OCI-LY7 (cell line): ENCODE data around the gene UBE2J2. TPM values are rescaled to one million over a fixed set of nuclear protein-coding genes. Genes with fewer than 3 reads are reported as not detected.

ENCODE experiments used
- BruUV-seq: library from RNA; stranded (reverse); fragments of 400-500 nt; replicated peaks from 2 replicates; lab custom pipeline; 2021; lab: Mats Ljungman, UMichigan
- CTCF ChIA-PET: fragments of 300-600 bp; sonication (Branson Sonifier 250); formaldehyde crosslinking; loops from one replicate; lab custom pipeline; 2022; ENCODE audit warnings: antibody characterized with exemption; ENCODE audit not compliant: unreplicated experiment; lab: Charles Lee
- POLR2A ChIA-PET: fragments of 300-600 bp; sonication (Branson Sonifier 250); formaldehyde crosslinking; loops from one replicate; lab custom pipeline; 2022; ENCODE audit warnings: antibody characterized with exemption; lab: Charles Lee
- DNase-seq: peaks from one replicate; pipeline ENCODE4 v3.0.0-alpha.2; 2015; ENCODE audit warnings: low spot score
- H2AFZ ChIP-seq: fragments of 200-600 bp; sonication (generic), shearing (Covaris generic); 2 replicates; pipeline ENCODE4 v1.6.1; 2014; ENCODE audit warnings: mild to moderate bottlenecking, antibody characterized with exemption, low read length, moderate library complexity
- H3K27ac ChIP-seq: fragments of 200-600 bp; sonication (generic); 2 replicates; pipeline ENCODE4 v1.5.1; 2014; ENCODE audit warnings: mixed run types, low read depth, mild to moderate bottlenecking, moderate library complexity, low read length, inconsistent platforms; ENCODE audit not compliant: poor library complexity, severe bottlenecking
- H3K36me3 ChIP-seq: fragments of 200-600 bp; sonication (generic); 2 replicates; pipeline ENCODE4 v1.6.1; 2014; ENCODE audit warnings: mild to moderate bottlenecking, antibody characterized with exemption, low read length, moderate library complexity, mixed read lengths; ENCODE audit not compliant: insufficient read depth
- H3K4me1 ChIP-seq: fragments of 200-600 bp; sonication (generic); 2 replicates; pipeline ENCODE4 v1.5.1; 2014; ENCODE audit warnings: mild to moderate bottlenecking, low read length; ENCODE audit not compliant: insufficient read depth, poor library complexity, severe bottlenecking
- H3K4me2 ChIP-seq: fragments of 200-600 bp; sonication (generic); 2 replicates; pipeline ENCODE4 v1.6.1; 2014; ENCODE audit warnings: mild to moderate bottlenecking, low read length
- H3K4me3 ChIP-seq: fragments of 200-600 bp; sonication (generic); 2 replicates; pipeline ENCODE4 v1.5.1; 2014; ENCODE audit warnings: mild to moderate bottlenecking, low read depth, low read length; ENCODE audit not compliant: poor library complexity, severe bottlenecking
- H3K79me2 ChIP-seq: fragments of 200-600 bp; sonication (generic); 2 replicates; pipeline ENCODE4 v1.6.1; 2016; ENCODE audit warnings: low read depth, mild to moderate bottlenecking, low read length, moderate library complexity, mixed read lengths; ENCODE audit not compliant: insufficient read depth
- H3K9me2 ChIP-seq: fragments of 200-600 bp; sonication (generic); 2 replicates; pipeline ENCODE4 v1.6.1; 2016; ENCODE audit warnings: mild to moderate bottlenecking, low read length, mixed read lengths; ENCODE audit not compliant: insufficient read depth
- H3K9me3 ChIP-seq: fragments of 200-600 bp; sonication (generic); 2 replicates; pipeline ENCODE4 v1.6.1; 2014; ENCODE audit warnings: mild to moderate bottlenecking, mixed run types, low read length, mixed read lengths
- H4K20me1 ChIP-seq: fragments of 200-600 bp; sonication (generic); 2 replicates; pipeline ENCODE4 v1.6.1; 2014; ENCODE audit warnings: mild to moderate bottlenecking, antibody characterized with exemption, low read length, moderate library complexity, mixed read lengths; ENCODE audit not compliant: insufficient read depth
- EZH2phosphoT487 ChIP-seq: fragments of 200-600 bp; sonication (generic); IDR thresholded peaks from 2 replicates; pipeline ENCODE4 v1.6.1; 2018; ENCODE audit warnings: low read depth, borderline replicate concordance, mild to moderate bottlenecking, mixed run types, antibody characterized with exemption, low read length, moderate library complexity, mixed read lengths
- intact Hi-C: fragments of 100-400 bp; cut with micrococcal nuclease; formaldehyde crosslinking; loops from one replicate; pipeline ENCODE4 v1.10.0; 2022; ENCODE audit not compliant: unreplicated experiment
- microRNA-seq: library from miRNA; unstranded; fragments of <30 nt; microRNA quantifications from one replicate; pipeline ENCODE4 v1.2.0, GENCODE V29; 2022; ENCODE audit warnings: borderline replicate concordance
- small RNA-seq: library from RNA; depleted of rRNA; stranded (forward); fragments of <200 nt; gene quantifications from one replicate; pipeline ENCODE3, GENCODE V24; 2014
- total RNA-seq, 2 experiments: library from RNA; depleted of rRNA in 1 of 2; stranded (reverse); fragments of >200 nt in 1 of 2; shearing (Covaris generic) in 1 of 2; gene quantifications; 2 replicates each; pipeline ENCODE4 v1.2.3, GENCODE V29; 2014 to 2022
- TF ChIP-seq, protein P1 (sequence below): fragments of 200-600 bp; sonication (generic); conservative IDR thresholded peaks from 2 replicates; pipeline ENCODE4 v1.5.1; 2014; ENCODE audit warnings: mild to moderate bottlenecking, antibody characterized with exemption, low read length, moderate library complexity, mixed read lengths

UBE2J2 gene
- total RNA-seq, 2 experiments from 2014 or later, result 69.2 to 88.7 TPM

DNA sequence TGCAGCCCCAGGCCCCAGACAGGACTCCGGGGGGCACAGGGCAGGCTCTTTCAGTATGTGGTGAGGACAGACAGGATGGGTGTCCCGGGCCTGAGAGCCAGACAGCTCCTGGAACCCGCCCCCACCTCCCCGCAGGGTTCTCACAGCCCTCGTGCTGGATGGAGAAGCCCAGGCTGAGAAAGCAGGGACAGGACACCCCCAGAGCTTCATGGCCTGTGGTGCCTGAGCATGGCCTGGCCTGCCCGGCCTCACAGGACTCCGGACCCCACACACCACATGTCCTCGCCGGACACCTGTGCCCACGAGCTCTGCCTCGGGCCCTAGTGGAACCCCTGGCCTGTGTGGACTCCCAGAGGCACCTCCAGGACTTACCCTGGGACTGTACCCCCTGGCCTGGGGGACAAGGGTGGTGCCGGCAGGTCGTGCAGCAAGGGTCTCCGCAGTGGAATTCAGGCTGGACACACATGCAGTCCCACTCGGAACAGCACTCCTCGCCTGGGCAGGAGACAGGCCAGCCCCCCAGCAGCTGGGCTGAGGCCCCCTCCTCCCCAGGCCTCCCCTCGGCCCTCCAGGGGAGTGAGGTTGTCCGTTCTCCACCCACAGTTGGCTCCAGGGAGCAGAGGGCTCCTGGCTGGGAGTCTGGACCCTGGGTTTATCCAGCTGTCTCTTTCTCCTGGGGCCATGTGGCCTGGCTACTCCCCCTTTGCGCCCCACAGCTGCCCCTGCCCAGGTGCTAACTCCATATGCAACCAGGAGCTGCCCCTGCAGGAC, 68.5 kb downstream of the UBE2J2 start:
- Histone ChIP-seq H4K20me1 (no peaks in the 10 kb centered on the region), H3K9me3 (no peaks in the 10 kb centered on the region), H3K27ac (no peak overlapping the region), H3K36me3 (no peaks in the 10 kb centered on the region), H3K4me2 (no peak overlapping the region), H3K4me3 (no peak overlapping the region), H3K79me2 (no peaks in the 10 kb centered on the region), H3K4me1 (peaks cover 7% of the 10 kb centered on the region), H3K9me2 (no peaks in the 10 kb centered on the region), H2AFZ (no peak overlapping the region)
- BruUV-seq, result no TSS peak
- no peak for TF ChIP-seq EZH2phosphoT487
- TF ChIP-seq, protein P1, sequence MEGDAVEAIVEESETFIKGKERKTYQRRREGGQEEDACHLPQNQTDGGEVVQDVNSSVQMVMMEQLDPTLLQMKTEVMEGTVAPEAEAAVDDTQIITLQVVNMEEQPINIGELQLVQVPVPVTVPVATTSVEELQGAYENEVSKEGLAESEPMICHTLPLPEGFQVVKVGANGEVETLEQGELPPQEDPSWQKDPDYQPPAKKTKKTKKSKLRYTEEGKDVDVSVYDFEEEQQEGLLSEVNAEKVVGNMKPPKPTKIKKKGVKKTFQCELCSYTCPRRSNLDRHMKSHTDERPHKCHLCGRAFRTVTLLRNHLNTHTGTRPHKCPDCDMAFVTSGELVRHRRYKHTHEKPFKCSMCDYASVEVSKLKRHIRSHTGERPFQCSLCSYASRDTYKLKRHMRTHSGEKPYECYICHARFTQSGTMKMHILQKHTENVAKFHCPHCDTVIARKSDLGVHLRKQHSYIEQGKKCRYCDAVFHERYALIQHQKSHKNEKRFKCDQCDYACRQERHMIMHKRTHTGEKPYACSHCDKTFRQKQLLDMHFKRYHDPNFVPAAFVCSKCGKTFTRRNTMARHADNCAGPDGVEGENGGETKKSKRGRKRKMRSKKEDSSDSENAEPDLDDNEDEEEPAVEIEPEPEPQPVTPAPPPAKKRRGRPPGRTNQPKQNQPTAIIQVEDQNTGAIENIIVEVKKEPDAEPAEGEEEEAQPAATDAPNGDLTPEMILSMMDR, result no peak
- DNase-seq, result no peak
- intact Hi-C loops, result no loop called here
- CTCF ChIA-PET, result interaction anchor here (0.6 kb wide), 1 partner anchor 141 kb away, joined by 3 read pairs; no protein-coding TSS in a partner anchor
- POLR2A ChIA-PET, result no interaction called here

DNA sequence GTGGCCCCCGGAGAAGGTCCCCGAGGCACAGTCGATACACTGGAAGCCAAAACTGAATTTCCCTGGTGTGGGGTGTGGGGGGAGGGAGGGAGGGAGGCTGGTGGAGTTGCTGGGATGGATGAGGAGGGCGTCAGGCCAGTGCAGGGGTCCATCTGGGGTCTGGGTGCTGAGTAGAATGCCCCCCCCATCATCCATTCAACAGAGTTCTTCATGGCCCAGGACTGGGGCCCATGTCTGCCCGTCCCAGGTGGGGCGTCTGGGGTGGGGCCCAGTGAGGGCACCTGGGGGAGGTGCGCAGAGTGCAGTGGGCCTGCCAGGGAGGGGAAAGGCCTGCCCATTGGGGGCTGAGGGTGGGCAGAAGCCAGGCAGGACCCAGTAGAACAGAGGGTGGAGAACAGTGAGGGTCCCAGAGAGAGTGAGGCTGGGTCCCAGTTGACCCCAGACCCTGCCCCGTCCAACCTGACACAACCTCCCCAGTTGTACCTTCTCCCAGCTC, 69.2 kb downstream of the UBE2J2 start:
- H3K4me3 ChIP-seq, result no peak overlapping the region
- no peaks in the 10 kb centered on the region for H3K9me2 ChIP-seq
- H4K20me1 ChIP-seq, result no peaks in the 10 kb centered on the region
- POLR2A ChIA-PET, result no interaction called here
- H3K4me1 ChIP-seq, result peaks cover 7% of the 10 kb centered on the region
- DNase-seq, result no peak
- no peaks in the 10 kb centered on the region for H3K36me3 ChIP-seq
- H2AFZ ChIP-seq, result no peak overlapping the region
- intact Hi-C loops, result no loop called here
- no TSS peak for BruUV-seq
- CTCF ChIA-PET, result no interaction called here
- H3K9me3 ChIP-seq, result no peaks in the 10 kb centered on the region
- H3K79me2 ChIP-seq, result no peaks in the 10 kb centered on the region
- H3K27ac ChIP-seq, result no peak overlapping the region
- no peak for TF ChIP-seq EZH2phosphoT487
- TF ChIP-seq, protein P1, result no peak
- H3K4me2 ChIP-seq, result no peak overlapping the region

Small RNA genes within 50 kb of the gene (microRNA-seq; reads per million reads assigned to microRNA genes)
- 2.3 reads per million for gene MIR6726
- 6.8 reads per million for gene MIR6727

Small RNA genes within 50 kb of the gene (small RNA-seq; reads per million reads assigned to genes)
- gene MIR6726, result not detected

Other genes with a start within 250 kb of the UBE2J2 start
- gene RNF223, start 199.5 kb downstream of the UBE2J2 start, total RNA-seq (2014; rRNA removed; shearing (Covaris generic)), result not detected in 2 replicates
- gene RNF223, start 199.5 kb downstream of the UBE2J2 start, total RNA-seq (2022), result not detected in 2 replicates
- 13.1 and 27.6 TPM in 2 replicates for gene C1orf159, start 157.8 kb downstream of the UBE2J2 start, total RNA-seq (2014; rRNA removed; shearing (Covaris generic))
- gene C1orf159, start 157.8 kb downstream of the UBE2J2 start, total RNA-seq (2022), result 24.1 and 24.5 TPM in 2 replicates
- gene TTLL10, start 100.0 kb downstream of the UBE2J2 start, total RNA-seq (2014; rRNA removed; shearing (Covaris generic)), result not detected in 2 replicates
- gene TTLL10, start 100.0 kb downstream of the UBE2J2 start, total RNA-seq (2022), result not detected in 2 replicates
- not detected in 2 replicates for gene TNFRSF18, start 67.3 kb downstream of the UBE2J2 start, total RNA-seq (2014; rRNA removed; shearing (Covaris generic))
- gene TNFRSF18, start 67.3 kb downstream of the UBE2J2 start, total RNA-seq (2022), result not detected in 2 replicates
- gene TNFRSF4, start 59.7 kb downstream of the UBE2J2 start, total RNA-seq (2014; rRNA removed; shearing (Covaris generic)), result not detected in 2 replicates
- 1.1 and 1.4 TPM in 2 replicates for gene TNFRSF4, start 59.7 kb downstream of the UBE2J2 start, total RNA-seq (2022)
- gene SDF4, start 41.9 kb downstream of the UBE2J2 start, total RNA-seq (2014; rRNA removed; shearing (Covaris generic)), result 44.2 and 47.7 TPM in 2 replicates
- 82.8 and 85.7 TPM in 2 replicates for gene SDF4, start 41.9 kb downstream of the UBE2J2 start, total RNA-seq (2022)
- gene B3GALT6, start 41.6 kb downstream of the UBE2J2 start, total RNA-seq (2014; rRNA removed; shearing (Covaris generic)), result 36.2 and 37.7 TPM in 2 replicates
- 25.0 and 27.1 TPM in 2 replicates for gene B3GALT6, start 41.6 kb downstream of the UBE2J2 start, total RNA-seq (2022)
- gene C1QTNF12, start 27.1 kb downstream of the UBE2J2 start, total RNA-seq (2014; rRNA removed; shearing (Covaris generic)), result 0.49 and 1.8 TPM in 2 replicates
- gene C1QTNF12, start 27.1 kb downstream of the UBE2J2 start, total RNA-seq (2022), result 6.1 and 7.0 TPM in 2 replicates
- 3.9 and 6.2 TPM in 2 replicates for gene SCNN1D, start 6.6 kb upstream of the UBE2J2 start, total RNA-seq (2014; rRNA removed; shearing (Covaris generic))
- gene SCNN1D, start 6.6 kb upstream of the UBE2J2 start, total RNA-seq (2022), result 11.3 and 12.7 TPM in 2 replicates
- 26.3 and 26.8 TPM in 2 replicates for gene ACAP3, start 34.1 kb upstream of the UBE2J2 start, total RNA-seq (2014; rRNA removed; shearing (Covaris generic))
- gene ACAP3, start 34.1 kb upstream of the UBE2J2 start, total RNA-seq (2022), result 47.6 and 47.7 TPM in 2 replicates
- gene PUSL1, start 34.7 kb upstream of the UBE2J2 start, total RNA-seq (2014; rRNA removed; shearing (Covaris generic)), result 41.8 and 57.1 TPM in 2 replicates
- gene PUSL1, start 34.7 kb upstream of the UBE2J2 start, total RNA-seq (2022), result 31.3 and 32.2 TPM in 2 replicates
- 128 and 142 TPM in 2 replicates for gene INTS11, start 50.8 kb upstream of the UBE2J2 start, total RNA-seq (2014; rRNA removed; shearing (Covaris generic))
- gene INTS11, start 50.8 kb upstream of the UBE2J2 start, total RNA-seq (2022), result 146 and 162 TPM in 2 replicates
- 16.6 and 18.5 TPM in 2 replicates for gene CPTP, start 50.9 kb upstream of the UBE2J2 start, total RNA-seq (2014; rRNA removed; shearing (Covaris generic))
- 20.3 and 20.6 TPM in 2 replicates for gene CPTP, start 50.9 kb upstream of the UBE2J2 start, total RNA-seq (2022)
- 0.41 and 1.1 TPM in 2 replicates for gene TAS1R3, start 57.4 kb upstream of the UBE2J2 start, total RNA-seq (2014; rRNA removed; shearing (Covaris generic))
- gene TAS1R3, start 57.4 kb upstream of the UBE2J2 start, total RNA-seq (2022), result 0.99 and 1.2 TPM in 2 replicates
- 41.7 and 47.1 TPM in 2 replicates for gene DVL1, start 75.6 kb upstream of the UBE2J2 start, total RNA-seq (2014; rRNA removed; shearing (Covaris generic))
- 27.8 and 30.7 TPM in 2 replicates for gene DVL1, start 75.6 kb upstream of the UBE2J2 start, total RNA-seq (2022)
- gene MXRA8, start 84.7 kb upstream of the UBE2J2 start, total RNA-seq (2014; rRNA removed; shearing (Covaris generic)), result not detected in 2 replicates
- gene MXRA8, start 84.7 kb upstream of the UBE2J2 start, total RNA-seq (2022), result not detected in 2 replicates
- 156 and 163 TPM in 2 replicates for gene AURKAIP1, start 101.4 kb upstream of the UBE2J2 start, total RNA-seq (2014; rRNA removed; shearing (Covaris generic))
- gene AURKAIP1, start 101.4 kb upstream of the UBE2J2 start, total RNA-seq (2022), result 145 and 172 TPM in 2 replicates
- 297 and 307 TPM in 2 replicates for gene CCNL2, start 125.5 kb upstream of the UBE2J2 start, total RNA-seq (2014; rRNA removed; shearing (Covaris generic))
- gene CCNL2, start 125.5 kb upstream of the UBE2J2 start, total RNA-seq (2022), result 213 and 238 TPM in 2 replicates
- 165 and 196 TPM in 2 replicates for gene MRPL20, start 133.4 kb upstream of the UBE2J2 start, total RNA-seq (2014; rRNA removed; shearing (Covaris generic))
- gene MRPL20, start 133.4 kb upstream of the UBE2J2 start, total RNA-seq (2022), result 116 and 143 TPM in 2 replicates
- gene ANKRD65, start 147.4 kb upstream of the UBE2J2 start, total RNA-seq (2014; rRNA removed; shearing (Covaris generic)), result not detected in 2 replicates
- not detected in 2 replicates for gene ANKRD65, start 147.4 kb upstream of the UBE2J2 start, total RNA-seq (2022)
- not detected in 2 replicates for gene VWA1, start 161.8 kb upstream of the UBE2J2 start, total RNA-seq (2014; rRNA removed; shearing (Covaris generic))
- gene VWA1, start 161.8 kb upstream of the UBE2J2 start, total RNA-seq (2022), result not detected in 2 replicates
- gene ATAD3C, start 175.8 kb upstream of the UBE2J2 start, total RNA-seq (2014; rRNA removed; shearing (Covaris generic)), result 1.6 TPM in 1 of 2 replicates, not detected in the other
- gene ATAD3C, start 175.8 kb upstream of the UBE2J2 start, total RNA-seq (2022), result 2.1 and 3.0 TPM in 2 replicates
- gene ATAD3B, start 197.9 kb upstream of the UBE2J2 start, total RNA-seq (2014; rRNA removed; shearing (Covaris generic)), result 43.8 and 54.9 TPM in 2 replicates
- gene ATAD3B, start 197.9 kb upstream of the UBE2J2 start, total RNA-seq (2022), result 54.3 and 62.4 TPM in 2 replicates
- gene ATAD3A, start 238.3 kb upstream of the UBE2J2 start, total RNA-seq (2014; rRNA removed; shearing (Covaris generic)), result 79.9 and 81.9 TPM in 2 replicates
- gene ATAD3A, start 238.3 kb upstream of the UBE2J2 start, total RNA-seq (2022), result 83.3 and 88.6 TPM in 2 replicates